NCI-H82 (cell line): ENCODE results near the gene CERS1.

ENCODE experiments used
- DNase-seq: peaks from one replicate; lab custom pipeline; 2025; lab: John Stamatoyannopoulos, UW

The CERS1 gene

DNA sequence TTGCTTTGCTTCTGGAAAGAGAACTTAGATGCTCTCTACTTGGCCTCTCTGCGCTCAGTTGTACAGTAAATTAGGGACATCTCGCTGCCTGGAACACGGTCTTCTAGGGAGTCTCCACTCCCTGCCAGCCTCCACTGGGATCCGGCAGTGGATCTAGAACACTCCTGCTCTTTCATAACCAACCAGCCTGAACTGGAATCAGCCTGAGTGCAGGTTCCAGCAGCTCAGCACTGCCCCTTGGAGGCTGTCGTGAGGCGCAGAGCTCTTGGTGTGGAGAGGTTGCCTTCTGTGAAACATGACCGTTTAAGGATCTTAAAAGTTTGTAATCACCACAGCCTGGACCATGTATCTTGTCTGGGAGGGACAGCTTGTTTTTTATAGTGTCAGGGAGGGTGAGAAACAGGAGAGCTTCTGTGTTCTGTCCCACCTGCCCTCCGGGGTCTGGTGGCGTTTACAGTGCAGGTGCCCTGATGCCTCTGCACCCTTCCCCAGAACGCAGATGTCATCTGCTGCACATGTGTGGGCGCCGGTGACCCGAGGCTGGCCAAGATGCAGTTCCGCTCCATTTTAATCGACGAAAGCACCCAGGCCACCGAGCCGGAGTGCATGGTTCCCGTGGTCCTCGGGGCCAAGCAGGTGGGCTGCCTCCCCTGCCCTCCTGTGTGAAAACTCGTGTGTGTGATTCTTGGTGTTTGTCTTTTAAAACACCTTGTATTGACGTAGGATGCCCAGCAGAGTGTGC, 39.4 kb downstream of the CERS1 start:
- DNase-seq: peak; percentile 46

DNA sequence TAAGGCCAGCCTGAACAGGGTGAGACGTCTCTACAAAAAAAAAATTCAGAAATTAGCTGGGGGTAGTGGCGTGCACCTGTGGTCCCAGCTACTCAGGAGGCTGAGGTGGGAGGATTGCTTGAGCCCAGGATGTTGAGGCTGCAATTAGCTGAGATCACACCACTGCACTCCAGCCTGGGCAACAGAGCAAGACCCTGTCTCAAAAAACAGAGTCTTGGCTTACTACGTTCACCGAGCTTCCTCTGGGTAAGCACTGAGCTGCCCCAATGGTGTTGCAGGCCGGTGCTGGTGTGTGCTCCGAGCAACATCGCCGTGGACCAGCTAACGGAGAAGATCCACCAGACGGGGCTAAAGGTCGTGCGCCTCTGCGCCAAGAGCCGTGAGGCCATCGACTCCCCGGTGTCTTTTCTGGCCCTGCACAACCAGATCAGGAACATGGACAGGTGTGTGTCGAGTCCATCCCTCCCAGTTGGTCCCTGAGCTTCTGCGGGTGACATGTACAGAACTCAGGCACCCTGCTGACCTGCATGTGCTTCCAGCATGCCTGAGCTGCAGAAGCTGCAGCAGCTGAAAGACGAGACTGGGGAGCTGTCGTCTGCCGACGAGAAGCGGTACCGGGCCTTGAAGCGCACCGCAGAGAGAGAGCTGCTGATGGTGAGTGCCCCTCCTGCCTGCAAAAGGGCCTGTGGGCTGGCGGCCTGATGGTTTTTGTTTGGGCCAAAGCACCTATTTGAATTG, 40.1 kb downstream of the CERS1 start:
- no peak for DNase-seq

DNA sequence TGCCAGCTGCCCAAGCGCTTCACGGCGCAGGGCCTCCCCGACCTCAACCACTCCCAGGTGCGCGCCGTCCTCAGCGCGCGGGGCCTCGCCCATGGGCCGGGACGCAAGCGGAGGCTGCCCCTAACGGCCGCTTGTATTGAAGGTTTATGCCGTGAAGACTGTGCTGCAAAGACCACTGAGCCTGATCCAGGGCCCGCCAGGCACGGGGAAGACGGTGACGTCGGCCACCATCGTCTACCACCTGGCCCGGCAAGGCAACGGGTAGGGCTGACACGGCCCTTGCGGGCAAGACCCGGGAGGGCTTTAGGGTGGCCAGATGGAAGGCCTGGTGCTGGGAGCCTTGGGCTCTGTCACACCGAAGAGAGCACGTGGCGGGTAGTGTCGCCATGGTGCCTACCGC, 41.0 kb downstream of the CERS1 start:
- no peak for DNase-seq

DNA sequence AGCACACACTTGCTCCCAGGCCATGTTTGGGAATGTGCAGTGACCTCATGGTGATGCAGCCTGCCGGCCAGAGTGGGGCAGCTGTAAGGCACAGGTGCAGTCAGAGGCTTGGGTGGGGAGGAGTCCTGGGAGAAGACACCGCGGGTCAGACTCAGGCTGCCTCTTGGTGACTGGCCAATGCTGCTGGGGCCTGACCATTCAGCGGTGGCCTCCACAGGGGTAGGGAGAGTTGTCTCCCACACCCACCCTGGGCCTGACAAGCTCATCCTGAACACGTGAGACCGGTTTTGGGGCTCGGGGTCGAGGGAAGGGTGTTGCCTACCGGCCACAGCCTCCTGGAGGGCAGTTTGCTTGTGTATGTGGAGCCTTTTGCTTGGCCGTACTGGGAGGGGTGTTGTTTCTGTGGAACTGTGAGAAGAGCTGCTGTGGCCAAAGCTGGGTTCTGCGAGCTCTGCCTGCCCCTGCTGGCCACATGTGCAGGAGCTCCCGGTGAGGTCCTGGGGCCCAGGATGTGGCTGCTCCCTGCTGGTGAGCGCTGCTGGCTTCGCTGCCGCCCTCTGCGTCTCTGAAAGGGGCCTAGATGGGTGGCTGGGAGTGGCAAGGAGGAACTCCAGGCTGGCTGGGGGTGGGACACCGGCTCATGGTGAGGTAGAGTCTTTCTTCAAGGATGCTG, 42.1 kb downstream of the CERS1 start:
- no peak for DNase-seq

DNA sequence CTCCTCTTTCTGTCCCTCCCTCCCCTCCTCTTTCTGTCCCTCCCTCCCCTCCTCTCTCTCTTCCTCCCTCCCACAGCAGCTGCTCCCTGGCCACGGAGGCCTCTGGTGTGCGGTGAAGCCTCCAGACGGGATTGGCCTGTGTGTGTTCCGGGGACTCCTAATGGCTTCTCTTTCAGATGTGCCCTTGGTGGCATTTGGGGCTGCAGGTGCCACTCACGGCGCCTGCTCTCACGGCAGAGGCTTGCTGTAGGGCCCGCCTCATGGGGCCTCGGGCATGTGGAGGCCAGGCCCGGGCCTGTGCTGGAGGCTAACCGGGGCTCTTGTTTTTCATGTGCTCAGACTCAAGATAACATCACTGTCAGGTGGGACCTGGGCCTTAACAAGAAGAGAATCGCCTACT, 43.3 kb downstream of the CERS1 start:
- no peak for DNase-seq

DNA sequence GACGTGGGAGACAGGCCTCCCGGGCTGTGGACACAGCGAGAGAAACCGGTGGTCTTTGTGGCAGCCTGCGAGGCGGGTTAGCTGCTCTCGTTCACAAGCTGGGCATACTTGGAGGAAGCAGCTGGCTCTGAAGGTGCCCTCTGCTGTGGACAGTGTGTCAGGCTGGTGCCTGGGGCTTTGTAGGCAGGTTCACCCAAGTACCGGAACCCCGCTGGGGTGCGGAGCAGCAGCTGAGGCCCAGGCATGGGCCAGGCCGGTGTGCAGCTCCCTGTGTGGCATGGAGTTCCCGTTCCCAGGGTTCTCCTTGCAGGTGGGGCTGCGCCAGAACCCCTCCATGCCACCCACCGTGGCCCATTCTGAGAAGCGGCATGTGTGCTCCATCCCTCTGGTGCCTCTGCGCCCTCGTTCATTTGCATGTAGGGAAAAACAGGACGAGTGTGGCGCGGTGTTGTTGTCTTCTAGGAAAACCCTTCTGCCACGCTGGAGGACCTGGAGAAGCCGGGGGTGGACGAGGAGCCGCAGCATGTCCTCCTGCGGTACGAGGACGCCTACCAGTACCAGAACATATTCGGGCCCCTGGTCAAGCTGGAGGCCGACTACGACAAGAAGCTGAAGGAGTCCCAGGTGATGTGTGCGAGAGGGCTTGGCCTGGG, 44.2 kb downstream of the CERS1 start:
- no peak for DNase-seq

DNA sequence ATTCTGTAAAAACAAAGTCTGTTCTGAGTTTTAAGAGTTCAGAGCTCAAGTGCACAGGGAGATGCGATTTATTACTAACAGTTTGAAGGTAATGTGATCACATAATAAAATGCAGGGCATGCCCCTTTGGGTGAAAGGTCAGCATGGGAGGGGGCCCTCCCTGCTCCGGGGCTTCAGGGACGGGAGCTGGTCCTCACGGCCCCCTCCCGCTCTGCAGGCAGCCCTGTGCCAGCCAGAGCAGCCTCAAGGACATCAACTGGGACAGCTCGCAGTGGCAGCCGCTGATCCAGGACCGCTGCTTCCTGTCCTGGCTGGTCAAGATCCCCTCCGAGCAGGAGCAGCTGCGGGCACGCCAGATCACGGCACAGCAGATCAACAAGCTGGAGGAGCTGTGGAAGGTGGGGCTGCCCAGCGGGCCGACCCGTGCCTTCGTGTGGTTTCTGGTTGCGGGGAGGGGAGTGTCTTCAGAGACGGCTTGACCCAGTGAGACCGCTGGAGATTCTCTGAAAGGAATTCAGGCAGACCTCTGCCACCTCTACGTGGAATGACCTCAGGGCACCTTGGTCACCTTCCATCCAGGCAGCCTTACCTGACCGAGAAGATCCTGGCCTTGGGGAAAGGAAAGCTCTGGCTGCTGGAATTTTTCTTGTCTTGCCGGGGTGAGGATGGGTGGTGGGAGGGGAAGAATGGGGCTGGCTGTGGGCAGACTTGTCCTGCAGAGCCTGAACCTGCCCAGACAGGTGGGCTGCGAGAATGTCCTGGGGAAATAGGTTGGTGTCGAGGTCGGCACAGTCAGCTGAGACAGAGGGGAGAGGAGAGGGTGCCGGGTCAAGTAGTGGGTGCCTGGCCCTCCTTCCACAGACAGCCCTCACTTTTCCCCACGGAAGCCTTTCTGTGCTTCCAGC, 45.2 kb downstream of the CERS1 start:
- DNase-seq: no peak

DNA sequence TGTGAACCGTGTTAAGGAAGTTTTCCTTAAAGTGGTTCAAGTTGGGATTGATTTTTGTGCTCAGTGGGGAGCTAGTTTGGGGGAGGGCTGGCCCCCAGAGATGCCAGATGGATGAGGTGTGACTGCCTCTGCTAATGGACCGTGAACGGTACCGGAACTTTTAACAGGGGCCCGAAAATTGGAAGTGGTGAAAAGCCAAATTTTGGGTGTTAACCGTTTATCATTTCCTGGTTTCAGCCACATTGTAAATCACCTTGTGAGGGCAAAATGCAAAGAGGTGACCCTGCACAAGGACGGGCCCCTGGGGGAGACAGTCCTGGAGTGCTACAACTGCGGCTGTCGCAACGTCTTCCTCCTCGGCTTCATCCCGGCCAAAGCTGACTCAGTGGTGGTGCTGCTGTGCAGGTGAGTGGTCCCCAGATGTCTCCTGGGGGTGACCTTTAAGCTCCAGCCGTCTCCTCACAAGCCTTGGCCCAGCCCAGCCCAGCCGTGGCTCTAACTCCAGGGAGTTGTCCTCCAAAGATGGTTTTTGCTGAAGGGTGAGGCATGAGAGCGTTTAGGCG, 46.0 kb downstream of the CERS1 start:
- DNase-seq: no peak

DNA sequence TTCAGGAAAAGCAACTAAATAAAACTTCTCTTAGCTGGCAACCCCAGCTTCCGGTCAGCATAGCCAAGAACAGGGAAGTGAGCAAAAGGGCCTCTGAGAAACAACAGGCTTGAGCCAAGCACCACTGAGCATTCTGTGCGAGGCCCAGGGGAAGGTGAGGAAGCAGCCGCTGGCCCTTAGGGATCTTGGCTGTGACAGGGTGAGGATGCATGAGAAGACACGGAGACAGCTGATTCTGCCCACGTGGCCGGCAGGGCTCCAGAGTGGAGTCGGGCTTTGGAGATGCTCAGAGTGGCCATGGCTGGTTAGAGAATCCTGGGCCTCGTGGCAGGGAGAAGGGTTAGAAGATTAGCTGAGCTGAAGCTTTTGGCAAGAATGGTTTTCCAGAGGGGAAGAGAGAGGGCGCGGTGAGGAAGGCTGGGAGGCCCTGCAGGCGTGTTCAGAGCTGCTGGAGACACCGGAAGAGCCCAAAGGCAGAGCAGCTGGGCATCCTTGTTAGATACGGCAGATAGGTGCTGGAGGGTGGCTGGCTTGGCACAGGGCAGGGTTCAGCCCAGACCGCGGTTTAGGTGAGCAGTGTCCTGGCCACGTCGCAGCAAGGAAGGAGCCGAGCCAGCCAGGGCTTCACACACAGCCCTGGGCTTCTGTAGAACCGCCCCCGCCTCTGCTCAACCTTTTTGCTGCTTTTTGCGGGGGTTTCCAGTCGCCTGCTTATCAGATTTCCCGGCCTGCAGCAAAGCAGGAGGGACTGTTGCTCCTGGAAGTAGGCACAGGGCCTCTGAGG, 46.9 kb downstream of the CERS1 start:
- no peak for DNase-seq

DNA sequence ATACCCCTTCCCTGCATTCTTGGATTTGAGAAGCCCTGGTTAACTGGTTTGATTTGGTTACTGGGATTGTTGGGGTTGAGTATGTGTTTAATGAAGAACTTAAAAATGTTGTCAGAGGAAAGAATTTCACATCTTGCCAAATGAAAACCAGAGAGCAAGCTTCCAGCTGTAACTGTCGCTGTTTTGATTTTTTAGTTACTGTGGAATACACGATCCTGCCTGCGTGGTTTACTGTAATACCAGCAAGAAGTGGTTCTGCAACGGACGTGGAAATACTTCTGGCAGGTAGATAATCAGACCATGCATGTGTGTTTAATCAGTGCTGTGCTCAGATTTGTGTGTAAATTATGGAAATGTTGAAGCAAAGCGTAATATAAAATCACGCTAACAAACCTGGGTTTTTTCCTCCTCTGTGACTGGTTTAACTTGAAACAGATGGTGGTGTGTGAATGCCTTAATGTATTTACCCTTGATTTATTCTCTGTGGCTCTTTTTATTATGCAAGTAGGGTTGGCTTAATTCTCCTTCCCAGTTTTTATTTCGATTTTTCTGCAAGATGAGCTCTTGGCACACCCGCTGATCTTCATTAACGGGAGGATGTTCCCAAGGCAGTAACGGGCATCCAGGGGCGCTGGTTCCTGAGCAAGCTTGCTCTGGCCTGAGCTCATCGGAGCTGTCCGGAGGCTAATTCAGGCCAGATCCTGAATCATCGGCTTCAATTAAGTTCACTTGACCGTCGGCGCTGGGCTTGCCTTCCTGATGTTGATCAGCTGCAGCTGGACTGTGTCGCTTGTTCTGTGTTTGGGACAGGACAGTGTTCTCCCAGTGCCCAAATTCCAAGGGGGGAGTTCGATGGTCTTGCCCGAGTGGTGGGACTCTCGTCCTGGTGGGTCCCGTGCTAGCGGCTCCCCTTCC, 48.2 kb downstream of the CERS1 start:
- no peak for DNase-seq

DNA sequence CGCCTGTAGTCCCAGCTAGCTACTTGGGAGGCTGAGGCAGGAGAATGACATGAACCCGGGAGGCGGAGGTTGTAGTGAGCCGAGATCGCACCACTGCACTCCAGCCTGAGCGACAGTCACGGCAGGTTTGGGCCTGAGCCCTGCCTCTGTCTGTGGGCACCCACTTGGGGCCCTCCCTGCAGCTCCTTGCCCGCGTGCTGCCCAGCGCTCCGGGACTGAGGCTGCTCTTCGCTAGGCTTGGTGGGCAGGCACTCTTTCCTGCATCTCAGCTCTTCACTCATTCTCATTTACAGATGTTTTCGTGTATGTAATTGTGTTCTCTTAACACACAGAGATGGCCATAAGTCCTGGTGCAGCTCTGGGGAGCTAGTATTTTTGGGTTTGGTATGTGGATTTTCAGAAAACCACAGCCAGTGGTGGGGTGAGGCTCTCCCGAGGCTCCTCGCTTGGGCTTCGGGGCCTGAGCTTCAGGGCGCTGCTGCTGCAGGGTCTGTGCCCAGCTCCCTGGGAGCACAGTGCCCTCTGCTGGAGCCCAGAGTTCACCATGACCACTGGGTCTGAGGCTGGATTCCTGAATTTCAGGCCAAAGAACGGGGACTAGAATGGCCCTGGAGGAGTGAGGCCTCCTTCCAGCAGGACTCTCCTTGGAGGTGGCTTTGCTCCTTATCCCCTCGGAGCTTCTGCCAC, 49.0 kb downstream of the CERS1 start:
- DNase-seq: peak; percentile 86

DNA sequence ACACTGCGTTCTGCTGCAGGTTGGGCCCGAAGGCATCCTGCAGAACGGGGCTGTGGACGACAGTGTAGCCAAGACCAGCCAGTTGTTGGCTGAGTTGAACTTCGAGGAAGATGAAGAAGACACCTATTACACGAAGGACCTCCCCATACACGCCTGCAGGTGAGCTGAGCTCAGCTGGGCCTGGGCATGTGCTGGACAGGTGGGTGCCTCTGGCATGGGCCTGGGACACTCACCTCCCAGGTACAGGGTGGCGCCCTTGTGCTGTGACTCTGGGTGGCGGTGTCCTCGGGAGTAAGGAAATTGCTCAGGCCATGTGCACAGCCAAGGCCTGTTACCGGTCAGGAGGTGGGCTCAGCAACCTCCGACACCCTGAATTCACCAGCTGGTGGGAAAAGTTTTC, 50.0 kb downstream of the CERS1 start:
- no peak for DNase-seq

DNA sequence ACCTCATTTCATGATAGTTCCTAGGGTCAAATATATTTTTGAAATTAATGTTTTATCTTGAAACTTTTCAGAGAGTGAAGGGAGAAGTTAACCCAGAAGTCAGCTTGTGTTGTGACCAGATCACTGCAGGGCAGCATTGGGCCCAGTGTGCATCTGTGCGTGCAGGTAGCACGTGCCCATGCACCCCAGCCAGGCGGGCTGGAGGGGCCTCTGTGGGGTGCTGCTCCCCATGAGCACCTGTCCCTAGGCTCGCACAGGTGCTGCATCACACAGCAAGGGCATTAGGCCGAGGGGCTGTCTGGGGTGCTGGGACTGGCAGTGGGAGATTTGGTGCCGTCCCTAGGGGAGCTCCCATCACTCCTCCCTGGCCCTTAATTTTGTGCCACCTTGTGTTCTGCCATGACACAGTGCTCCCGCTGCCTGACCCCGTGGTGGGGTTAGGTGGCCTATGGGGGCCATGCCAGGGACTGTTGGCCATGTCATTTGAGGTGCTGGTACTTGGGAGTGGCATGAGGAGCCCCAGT, 51.1 kb downstream of the CERS1 start:
- no peak for DNase-seq

DNA sequence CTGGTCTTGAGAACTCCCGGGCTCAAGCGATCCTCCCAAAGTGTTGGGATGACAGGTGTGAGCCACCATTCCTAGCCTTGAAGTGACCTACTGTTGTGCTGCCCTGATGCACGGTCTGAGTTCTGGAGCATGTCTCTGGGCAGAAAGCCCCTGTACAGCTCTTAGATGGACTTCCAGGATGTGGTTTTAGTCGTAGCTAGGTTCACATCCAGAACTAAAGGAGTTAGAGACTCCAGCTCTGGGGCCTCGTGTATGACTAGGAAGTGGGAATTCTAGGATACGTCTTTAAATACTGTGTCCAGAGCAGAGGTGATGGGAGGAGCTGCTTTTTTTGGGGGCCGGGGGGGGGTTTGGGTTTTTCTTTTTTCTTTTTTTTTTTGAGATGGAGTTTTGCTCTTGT, 52.0 kb downstream of the CERS1 start:
- DNase-seq: no peak

DNA sequence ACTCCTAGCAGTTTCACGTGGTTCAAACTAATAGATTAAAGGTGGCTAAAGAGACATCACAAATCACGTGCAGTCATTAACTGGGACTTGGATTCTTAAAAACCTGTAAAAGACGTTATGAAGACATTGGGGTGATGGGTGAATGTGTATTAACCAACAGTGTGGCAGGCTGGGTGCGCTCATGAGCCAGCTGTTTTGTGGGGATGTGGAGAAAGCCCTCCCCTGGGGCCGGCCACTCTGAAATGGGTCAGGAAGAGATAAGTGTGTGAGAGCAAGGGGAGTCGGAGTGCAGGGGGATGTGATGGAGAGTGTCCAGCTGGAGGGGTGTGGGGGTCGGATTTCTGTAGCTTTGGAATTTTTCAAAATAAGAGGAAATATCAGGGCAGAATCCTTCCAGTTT, 53.8 kb downstream of the CERS1 start:
- no peak for DNase-seq

DNA sequence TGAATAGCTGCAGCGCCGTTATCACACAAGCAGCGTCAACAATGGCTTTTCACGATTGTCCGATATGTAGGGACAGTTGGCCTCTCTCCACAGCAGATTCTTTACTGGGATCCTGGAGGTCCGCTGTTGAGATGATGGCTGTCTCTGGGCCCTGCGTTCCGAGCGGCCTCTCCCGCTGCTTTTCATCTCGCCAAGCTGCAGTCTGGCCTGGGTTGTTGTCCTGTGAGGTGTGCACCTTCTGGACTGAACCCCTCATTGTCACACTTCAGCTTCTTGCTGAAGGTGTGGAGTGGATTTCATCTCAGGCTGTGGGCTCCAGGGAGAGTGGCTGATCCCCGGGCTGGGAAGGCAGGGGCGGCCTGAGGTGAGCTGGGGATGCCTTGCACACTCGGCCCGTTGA, 54.6 kb downstream of the CERS1 start:
- no peak for DNase-seq

DNA sequence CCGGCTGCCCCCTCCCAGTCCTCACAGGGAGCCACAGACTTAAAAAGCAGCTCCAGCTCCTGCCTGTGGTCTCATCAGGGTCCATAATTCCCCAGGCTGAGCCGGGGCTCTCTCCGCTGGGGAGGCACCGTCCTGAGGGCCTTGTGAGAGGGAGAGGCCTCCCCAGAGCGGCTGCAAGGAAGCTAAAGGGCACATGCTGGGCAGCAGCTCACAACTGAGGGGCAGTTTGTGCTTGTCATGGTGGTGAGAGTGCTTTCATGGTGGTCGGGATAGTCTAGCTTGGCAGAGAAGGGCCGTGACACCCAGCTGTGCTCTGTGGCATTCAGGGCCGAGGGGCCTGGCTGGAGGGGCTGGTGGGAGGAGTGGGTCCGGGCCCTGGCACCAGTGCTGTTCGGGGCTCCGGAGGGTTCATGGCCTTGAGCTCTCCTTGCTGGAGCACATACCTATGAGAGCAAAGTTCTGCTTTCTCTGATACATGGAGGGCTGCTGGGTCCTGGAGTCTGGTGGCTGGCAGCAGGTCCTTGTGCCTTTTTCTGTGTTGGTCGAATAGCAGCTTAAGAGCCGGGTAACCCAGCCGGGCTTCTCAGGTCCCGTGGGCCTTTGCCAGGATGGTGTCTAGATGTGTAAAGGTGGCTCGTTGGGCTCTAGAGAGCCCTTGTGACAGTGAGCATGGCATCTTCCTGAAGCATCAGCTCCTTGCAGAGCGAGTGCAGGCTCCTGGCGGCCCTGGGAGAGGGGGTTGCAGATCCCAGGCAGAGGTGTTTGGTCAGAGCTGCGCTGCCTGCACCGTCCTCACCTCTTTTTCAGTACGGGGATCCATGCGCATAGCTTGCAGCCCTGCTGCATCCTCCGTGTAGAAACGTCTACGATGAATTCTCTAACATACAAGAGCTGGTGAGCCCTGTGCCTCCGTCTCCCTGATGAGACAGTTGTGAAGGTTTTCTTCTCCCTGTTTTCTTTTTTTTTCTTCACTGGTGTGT, 55.4 kb downstream of the CERS1 start:
- no peak for DNase-seq
